ENCODE measurements around the gene ENGASE. TPM values are rescaled to one million over a fixed set of nuclear protein-coding genes. Genes with fewer than 3 reads are reported as not detected.
"Not testable (repeated sequence)": the region's sequence is repeated elsewhere in the genome, so short reads cannot be mapped to it uniquely, and the experiment has no call there.

Gene ENGASE
- total RNA-seq, 1 donor from 2014 or later: 9.1 TPM

DNA sequence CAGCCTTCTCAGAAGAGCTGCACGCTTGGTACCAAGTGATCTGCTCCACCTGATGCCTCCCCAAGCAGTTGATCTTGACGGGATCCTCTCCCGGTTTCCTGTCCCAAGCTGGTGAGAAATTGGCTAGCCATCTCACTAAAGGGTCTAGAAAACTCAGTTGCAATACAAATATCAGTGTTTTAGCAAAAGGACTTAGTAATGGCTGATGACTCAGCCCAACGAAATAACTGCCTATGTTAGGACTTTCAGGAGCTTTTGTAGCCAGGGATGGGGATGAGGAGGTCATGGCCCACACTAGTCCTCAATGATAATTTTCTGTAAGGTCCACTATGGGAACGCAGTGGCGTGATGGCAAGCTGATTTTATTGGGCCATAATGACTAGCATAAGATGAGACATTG is 23.3 kb upstream of the ENGASE start:
- DNase-seq (ENCODE audit: low read depth in 2 of 2): no peak

DNA sequence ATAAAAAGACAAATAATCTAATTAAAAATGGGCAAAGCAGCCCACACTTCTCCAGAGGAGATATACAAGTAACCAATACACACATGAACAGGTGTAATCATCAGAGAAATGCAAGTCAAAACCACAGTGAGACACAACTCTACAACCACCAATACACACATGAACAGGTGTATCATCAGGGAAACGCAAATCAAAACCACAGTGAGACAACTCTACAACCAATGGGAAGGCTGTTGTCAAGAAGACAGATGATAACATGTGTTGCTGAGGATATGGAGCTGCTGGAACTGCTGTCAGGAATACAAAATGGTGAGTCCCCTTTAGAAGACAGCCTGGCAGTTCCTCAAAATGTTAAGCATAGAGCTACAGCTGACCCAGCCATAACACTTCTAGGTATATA is 22.5 kb upstream of the ENGASE start:
- no peak for DNase-seq (ENCODE audit: low read depth in 2 of 2)

DNA sequence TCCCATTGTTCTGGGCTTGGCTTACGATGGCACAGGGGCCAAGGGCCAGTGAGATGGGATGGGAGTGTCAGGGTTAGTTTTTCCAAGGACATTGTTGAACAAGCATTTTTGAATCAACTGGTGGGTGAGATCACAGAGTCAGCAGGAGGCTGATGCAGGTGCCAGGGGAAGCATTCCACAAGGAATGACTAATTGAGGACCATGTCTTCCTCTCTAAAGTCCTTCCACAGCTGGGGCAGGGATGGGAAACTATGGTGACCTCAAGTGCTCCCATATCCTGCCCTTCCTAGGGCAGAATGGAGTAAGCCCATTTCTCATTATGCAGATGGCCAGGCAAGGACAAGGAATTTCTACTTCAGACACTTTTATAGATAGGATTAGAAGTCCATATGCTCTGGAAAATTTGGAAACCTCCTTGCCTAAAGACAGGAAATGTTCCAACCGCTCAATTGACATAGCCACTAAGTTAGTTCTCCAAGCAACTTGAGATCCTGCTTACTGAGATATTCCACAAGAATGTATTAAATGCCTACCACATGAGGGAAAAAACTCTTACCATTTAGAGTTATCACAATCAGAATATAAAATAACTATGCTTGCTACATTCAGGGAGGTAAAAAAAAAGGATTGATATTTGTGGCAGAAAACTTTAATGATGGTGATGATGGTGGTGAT is 21.2 kb upstream of the ENGASE start:
- peak in 1 of 2 donors; percentile 70 for DNase-seq (ENCODE audit: low read depth in 2 of 2)

DNA sequence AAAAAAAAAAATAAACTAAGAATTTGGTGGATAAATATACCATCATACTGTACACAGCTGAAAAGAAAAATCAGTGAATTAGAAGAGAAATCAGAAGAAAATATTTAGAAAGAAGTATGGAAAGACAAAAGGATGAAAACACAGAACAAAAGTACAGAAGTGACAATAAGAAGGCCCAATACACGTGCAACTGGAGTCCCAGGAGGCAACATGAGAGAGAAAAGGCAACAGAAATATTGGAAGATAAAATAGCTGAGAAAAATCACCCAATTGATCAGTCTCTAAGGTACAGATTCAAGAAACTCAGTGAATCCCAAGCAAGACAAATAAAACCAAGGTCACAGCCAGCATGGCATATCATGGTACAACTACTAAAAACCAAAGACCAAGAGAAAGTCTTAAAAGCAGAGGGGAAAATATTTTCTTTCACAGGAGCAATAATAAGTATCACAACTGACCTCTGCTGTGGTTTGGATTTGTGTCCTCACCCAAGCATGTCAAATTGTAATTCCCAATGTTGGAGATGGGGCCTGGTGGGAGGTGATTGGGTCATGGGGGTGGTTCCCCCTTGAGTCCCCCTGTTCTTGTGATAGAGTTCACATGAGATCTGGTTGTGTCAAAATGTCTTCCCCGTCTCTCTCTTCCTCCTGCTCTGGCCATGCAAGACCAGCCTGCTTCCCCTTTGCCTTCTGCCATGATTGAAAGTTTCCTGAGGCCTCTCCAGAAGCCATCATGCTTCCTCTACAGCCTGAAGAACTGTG is 20.2 kb upstream of the ENGASE start:
- DNase-seq (ENCODE audit: low read depth in 2 of 2): peak in 1 of 2 donors; percentile 34

DNA sequence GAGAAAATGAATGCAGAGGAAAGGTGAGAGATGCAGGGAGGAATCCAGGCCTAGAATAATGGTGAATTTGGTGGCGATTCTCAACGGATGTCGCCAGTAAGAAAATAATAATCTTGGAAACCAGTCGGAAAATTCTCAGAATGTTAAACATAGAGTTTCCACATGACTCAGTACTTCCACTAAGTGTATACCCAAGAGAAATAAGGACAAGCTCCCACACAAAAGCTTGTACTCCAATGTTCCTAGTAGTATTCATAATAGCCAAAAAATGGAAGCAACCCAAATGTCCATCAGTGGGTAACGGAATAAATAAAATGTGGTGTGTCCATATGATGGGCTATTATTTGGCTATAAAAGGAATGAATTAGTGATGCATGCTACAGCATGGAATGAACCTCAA is 19.4 kb upstream of the ENGASE start:
- no peak for DNase-seq (ENCODE audit: low read depth in 2 of 2)

DNA sequence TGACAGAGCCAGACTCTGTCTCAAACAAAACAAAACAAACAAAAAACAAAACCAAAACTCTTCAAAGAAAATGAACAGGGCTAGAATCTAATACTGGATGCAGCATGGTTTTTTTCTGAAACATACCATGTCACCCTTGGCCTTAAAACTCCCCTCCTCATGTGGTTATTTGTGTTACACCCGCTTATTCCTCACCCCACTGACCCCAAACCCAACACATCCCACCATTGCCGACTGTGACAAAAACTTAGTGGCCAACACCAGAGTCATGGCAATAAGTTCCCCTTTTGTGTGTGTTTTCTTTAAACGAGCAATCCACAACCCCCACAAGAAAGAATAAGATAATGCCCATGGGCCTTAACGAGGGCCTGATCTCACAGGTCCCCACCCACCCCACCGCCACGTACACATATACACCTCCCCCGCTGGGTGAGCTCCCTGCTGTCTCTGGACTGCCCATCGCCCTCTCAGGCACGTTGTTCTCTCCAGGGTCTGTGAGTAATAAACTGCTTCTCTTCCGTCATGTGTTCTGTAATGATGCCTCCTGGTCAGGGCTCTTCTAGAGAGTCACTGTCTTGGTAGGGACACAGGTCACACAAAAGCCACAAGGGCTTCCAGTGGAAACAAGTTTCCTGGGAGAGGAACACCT is 16.8 kb upstream of the ENGASE start:
- DNase-seq (ENCODE audit: low read depth in 2 of 2): no peak

DNA sequence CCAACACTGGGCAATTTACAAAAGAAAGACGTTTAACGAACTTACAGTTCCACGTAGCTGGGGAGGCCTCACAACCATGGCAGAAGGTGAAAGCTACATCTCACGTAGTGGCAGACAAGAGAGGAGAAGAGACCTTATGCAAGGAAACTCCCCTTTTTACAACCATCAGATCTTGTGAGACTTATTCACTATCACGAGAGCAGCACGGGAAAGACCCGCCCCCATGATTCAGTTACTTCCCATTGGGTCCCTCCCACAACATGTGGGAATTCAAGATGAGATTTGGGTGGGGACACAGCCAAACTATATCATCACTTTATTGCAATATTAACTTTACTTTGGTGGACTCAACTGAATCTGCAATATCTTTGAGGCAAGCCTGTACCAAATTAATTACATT is 11.9 kb upstream of the ENGASE start:
- no peak for DNase-seq (ENCODE audit: low read depth in 2 of 2)

DNA sequence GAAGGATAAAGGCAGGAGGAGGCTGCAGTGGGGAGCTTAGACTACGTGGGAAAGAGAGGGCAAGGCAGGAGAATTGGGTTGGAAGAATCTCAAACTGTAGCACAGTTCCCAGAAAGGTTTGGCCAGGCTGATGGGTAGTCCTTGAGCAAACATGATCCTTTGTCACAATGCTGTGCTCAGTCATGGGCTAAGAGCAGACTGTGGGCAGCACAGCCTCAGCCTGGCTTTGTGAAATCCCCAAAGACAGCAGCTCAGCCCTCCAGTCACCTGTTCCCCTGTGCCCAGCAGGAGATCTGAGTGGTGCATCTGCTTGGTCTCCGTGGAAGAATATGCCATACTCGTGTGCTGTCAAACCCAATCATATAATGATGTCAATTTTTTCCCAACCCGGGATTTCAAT is 10.6 kb upstream of the ENGASE start:
- DNase-seq (ENCODE audit: low read depth in 2 of 2): no peak

DNA sequence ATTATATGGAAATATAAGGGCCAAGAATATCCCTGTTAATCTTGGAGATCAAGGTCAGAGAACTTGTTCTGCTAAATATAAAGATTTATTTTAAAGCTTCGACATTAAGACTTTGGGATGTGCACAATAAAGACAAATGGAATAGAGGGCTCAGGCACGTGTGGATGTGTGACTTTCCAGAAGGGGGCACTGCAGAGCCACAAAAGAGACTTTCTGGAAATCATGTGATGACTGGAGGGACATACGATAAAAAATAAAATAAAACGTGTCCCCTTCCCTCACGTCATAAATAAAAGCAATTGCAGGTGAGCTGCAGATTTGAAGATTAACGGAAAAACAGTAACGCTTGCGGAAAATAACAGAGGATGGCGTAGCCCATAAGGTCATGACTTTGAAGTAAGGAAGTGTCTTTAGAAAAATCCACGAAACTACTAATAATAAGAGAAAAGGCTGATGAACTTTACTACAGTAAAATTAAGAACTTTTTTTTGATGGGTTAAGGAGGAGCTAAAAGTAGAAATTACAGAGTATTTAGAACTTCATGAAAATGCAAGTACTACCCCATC is 9.4 kb upstream of the ENGASE start:
- DNase-seq (ENCODE audit: low read depth in 2 of 2): peak; percentile 58 to 76

DNA sequence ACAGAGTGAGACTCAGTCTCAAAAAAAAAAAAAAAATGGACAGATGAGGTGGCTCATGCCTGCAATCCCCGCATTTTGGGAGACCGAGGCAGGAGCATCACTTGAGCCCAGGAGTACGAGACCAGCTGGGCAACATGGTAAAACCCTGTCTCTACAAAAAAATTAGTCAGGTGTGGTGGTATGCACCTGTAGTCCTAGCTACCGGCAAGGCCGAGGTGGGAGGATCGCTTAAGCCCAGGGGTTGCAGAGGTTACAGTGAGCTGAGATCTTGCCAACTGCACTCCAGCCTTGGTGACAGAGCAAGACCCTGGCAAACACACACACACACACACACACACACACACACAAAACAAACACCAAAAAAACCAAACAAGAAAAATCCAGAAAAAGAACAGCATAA is 7.7 kb upstream of the ENGASE start:
- DNase-seq (ENCODE audit: low read depth in 2 of 2): no peak

DNA sequence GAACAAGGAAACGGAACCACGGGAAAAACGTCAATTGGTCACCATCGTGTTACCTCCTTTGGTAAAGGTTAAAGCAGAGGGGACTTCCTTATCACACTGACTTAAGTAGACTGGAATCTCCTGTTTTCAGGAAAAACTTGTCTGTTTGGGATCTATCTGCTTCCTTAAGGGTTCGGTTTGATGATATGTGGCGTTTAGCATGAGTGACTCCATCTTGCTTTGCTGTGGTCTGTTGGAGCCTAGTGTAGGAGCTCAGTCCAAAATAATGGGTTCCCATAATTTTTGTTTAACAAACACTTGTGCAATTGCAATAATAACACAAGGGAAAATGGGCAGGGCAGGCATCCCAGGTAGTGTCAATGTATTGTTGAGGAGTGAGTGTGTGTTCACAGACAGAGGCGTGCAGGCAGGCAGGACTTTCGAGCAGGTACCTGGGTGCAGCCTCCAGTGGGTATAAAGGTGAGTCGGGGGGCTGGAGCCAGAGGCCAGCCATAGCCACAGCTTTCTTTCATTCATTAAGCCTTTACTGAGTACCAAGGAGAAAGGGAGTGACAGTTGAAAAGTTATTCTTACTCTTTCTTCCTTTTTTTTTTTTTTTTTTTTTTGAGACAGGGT is 4.3 kb upstream of the ENGASE start:
- no peak for DNase-seq (ENCODE audit: low read depth in 2 of 2)

DNA sequence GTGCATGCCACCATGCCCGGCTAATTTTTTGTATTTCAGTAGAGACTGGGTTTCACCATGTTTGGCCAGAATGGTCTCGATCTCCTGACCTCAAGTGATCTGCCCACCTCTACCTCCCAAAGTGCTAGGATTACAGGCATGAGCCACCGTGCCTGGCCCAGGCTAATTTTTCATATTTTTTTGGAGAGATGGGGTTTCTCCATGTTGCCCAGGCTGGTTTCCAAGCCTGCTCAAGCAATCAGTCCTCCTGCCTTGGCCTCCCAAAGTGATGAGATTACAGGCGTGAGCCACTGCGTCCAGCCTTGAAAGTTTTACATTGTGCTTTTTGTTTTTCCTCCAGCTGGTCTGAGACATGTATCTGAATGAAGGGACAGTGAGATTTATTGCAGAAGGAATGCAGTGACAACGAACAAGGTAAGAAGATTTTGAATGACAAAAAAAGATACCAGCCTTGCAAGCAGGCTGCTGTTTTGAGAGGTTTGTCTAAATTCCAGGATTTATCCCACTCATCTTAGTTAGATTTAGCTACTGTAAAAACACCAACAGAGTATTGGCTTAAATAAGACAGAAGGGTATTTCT is 3.4 kb upstream of the ENGASE start:
- DNase-seq (ENCODE audit: low read depth in 2 of 2): no peak

DNA sequence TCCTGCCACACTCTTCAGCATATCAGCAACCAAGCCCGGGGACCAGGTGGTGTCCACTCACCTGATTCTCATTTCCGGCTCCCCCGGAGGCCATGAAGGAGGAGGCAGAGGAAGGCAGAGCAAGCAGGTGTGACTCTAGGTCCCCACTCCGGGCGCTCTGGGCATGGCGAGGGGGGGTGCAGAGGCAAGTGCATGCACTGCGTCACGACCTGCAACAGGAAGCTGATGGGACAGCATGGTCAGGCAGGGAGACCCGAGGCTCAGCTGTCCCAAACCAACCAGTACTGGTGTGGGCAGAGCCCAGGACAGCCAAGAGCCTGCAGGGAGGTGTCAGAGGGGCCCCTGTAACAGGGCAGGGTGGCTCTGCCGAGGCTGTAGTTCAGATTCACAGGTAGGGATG is 2.1 kb upstream of the ENGASE start:
- no peak for DNase-seq (ENCODE audit: low read depth in 2 of 2)

DNA sequence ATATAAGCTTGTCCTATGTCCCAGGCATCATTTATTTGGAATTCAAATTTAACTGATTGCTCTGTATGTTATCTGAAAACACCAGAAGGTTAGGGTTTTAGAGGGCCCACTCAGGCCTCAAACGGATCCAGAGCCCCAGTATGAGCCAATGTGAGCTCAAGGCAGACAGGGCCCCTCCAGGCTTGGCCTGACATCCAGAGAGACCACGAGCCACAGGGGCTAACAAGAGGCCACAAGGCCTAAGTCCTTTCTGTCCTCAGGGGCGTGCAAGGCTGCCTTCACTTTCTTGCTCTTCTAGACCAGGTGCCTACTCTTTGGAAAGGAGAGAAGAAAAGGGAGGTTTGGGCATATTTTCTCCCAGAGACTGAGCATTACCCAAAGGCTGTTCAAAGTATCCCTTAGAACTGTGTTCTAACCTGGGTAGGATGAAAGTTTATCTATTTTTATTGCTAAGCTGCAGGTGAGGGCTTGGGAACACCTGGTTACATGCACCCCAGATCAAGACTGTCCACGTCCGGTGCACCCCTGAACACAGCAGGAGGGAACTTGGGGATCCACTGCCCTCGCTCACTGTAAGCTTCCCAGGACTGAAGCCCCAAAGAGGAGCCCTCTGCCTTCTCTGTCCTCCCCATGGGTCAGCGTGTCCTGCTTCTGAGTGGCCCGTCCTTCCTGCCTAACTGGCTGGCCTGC is 1.5 kb upstream of the ENGASE start:
- DNase-seq (ENCODE audit: low read depth in 2 of 2): no peak

DNA sequence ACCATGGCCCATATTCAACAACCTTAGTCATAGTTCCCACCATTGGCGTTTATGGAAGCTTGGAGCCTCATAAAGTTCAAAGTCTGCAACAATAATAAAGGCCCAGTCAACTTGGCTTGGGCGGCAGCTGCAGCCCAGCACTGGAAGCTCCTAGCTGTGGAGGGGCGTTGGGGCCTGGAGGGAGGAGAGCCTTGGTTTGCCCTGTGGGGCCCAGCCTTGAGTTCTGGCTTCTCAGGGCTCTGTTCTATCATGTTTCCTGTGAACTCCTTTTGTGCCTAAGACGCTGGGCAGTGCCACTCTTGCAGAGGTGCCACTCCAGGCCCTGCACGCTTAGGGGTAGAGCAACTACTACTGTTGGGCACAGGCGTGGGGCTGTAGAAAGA is 927 bp upstream of the ENGASE start:
- DNase-seq (ENCODE audit: low read depth in 2 of 2): no peak

DNA sequence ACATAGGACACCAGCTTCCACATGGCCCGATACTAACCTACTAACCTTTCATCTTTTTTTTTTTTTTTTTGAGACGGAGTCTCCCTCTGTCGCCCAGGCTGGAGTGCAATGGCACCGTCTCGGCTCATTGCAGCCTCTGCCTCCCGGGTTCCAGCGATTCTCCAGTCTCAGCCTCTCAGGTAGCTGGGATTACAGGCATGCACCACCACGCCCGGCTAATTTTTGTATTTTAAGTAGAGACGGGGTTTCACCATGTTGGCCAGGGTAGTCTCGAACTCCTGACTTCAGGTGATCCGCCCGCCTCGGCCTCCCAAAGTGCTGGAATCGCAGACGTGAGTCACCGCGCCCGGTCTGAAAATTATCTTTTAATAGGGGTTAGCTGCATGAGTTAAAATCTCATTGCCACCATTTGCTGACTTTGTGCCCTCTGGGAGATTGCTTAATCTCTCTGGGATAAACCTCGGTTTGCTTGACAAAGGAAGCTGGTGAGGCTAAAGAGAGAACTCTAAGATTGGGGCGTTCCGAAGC is 439 bp upstream of the ENGASE start:
- DNase-seq (ENCODE audit: low read depth in 2 of 2): not testable (repeated sequence)

DNA sequence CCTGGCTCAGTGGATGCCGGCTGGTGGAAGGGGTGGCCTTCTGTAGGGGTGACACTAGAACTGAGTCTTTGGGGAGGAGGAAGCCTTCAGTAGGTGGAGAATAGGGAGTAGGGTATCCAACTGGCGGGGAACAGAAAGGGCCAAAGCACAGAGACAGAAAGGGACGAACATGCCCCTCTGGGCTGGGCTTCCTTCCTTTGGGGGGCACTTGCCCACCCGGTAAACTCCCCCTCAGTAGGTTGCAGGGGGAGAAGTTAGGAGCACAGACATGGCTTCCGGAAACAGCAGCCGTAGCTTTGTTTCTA is 774 bp downstream of the ENGASE start:
- no peak for DNase-seq (ENCODE audit: low read depth in 2 of 2)

DNA sequence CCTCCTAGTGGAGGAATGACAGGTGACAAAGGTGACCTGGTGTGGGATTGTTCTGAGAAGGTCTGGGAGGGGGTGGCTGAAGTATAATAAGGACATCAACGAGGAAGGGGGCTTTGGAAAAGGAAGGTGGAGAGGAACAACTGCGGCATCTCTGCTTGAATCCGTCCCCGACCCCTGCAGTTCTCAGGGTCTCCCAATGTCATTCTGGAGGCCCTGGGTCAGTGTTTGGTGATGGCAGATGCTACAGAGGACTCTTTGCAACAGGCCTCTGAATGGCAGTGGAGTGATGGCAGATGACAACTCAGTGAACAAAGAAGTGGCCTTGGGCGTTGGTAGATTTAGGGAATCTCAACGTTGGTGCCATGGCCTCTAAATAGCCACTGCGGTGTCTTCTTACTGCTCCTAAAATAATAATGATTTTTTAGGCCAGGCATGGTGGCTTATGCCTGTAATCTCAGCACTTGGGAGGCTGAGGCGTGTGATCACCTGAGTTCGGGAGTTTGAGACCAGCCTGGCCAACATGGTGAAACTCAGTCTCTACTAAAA is 1.3 kb downstream of the ENGASE start:
- no peak for DNase-seq (ENCODE audit: low read depth in 2 of 2)

DNA sequence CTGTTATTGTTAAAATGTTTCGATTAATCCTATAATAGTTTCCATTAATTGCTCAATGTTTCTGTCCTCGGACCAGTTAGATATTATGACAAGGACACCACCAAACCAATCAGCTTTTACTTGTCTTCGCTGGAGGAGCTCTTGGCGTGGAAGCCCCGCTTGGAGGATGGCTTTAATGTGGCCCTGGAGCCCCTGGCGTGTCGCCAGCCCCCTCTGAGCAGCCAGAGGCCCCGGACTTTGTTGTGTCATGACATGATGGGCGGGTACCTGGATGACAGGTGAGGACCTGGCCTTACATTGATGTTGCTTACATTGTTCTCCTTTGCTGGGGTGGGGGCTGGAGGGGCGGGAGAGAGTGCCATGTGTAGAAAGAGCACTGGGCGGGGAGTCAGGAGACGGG is 3.0 kb downstream of the ENGASE start:
- DNase-seq (ENCODE audit: low read depth in 2 of 2): no peak

DNA sequence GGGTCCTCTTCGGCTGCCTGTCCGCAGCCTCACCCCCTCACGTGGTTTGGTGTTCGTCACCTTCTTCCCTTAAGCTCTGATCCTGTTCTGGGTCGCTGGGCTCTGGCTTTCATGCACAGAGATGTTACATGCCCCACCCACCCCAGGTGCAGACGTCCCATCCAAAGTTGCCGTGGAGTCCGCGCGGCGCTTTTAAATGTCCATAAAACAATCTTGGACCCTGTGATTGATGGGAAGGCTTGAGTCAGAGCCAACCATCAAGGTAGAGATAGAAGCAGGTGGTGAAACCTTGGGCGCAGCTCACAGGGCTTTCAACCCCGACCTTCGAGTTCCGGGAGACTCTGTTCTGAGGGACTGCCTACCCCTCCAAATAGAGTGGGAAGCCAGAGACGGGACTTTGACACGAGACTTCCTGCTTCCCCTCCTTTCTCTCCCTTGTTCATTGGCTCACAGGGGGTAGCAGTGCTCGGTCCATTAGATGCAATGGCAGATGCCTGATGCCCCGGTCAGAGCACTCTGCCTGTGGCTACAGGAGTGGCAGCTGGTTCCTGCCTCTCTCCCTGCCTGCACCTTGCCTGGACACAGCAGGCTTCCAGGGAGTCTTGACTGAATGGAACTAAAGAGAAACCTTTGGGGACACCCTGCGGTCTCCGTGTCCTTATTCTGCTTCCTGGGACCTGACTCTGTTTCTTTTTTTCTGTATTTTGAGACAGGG is 4.0 kb downstream of the ENGASE start:
- no peak for DNase-seq (ENCODE audit: low read depth in 2 of 2)
